ENCODE measurements around the gene NFASC. TPM values are rescaled to one million over a fixed set of nuclear protein-coding genes. Genes with fewer than 3 reads are reported as not detected.

NFASC gene
- total RNA-seq, 4 donors from 2014 or later, result 0.68 to 2.8 (median 1.7) TPM

- TF ChIP-seq CTCF (IDR thresholded peaks at IDR 0.05; ENCODE audit: low read depth), result no peak
These were observed 190.1 kb downstream of the NFASC start for GRCh38 chr1:205060746-205061145.

- no peak for TF ChIP-seq CTCF (IDR thresholded peaks at IDR 0.05; ENCODE audit: low read depth)
These were observed 190.6 kb downstream of the NFASC start for GRCh38 chr1:205061227-205061626.

GRCh38 chr1:205061665-205062069, 191.0 kb downstream of the NFASC start:
- TF ChIP-seq CTCF (IDR thresholded peaks at IDR 0.05; ENCODE audit: low read depth), result no peak

GRCh38 chr1:205062319-205062718, 191.7 kb downstream of the NFASC start:
- no peak for TF ChIP-seq CTCF (IDR thresholded peaks at IDR 0.05; ENCODE audit: low read depth)

- no peak for TF ChIP-seq CTCF (IDR thresholded peaks at IDR 0.05; ENCODE audit: low read depth)
These were observed 192.2 kb downstream of the NFASC start for GRCh38 chr1:205062895-205063294.

- TF ChIP-seq CTCF (IDR thresholded peaks at IDR 0.05; ENCODE audit: low read depth), result no peak
These were observed 193.6 kb downstream of the NFASC start for GRCh38 chr1:205064301-205064700.

- TF ChIP-seq CTCF (IDR thresholded peaks at IDR 0.05; ENCODE audit: low read depth), result no peak
These were observed 194.2 kb downstream of the NFASC start for GRCh38 chr1:205064741-205065316.
